K562 (cell line): ENCODE data around the gene B3GNT4. TPM values are rescaled to one million over a fixed set of nuclear protein-coding genes. Genes with fewer than 3 reads are reported as not detected.

Experiments used
- ATF7 ChIP-seq: fragments of 450-650 bp; IDR thresholded peaks from 2 replicates; pipeline ENCODE4 v1.7.1; 2014; ENCODE audit warnings: mild to moderate bottlenecking, moderate library complexity
- BRF2 ChIP-seq: IDR thresholded peaks from 3 replicates; pipeline ENCODE4 v1.6.1; 2011; ENCODE audit warnings: borderline replicate concordance, mild to moderate bottlenecking; ENCODE audit not compliant: insufficient read length, insufficient read depth
- ETV1 ChIP-seq: fragments of 450-650 bp; conservative IDR thresholded peaks from 2 replicates; pipeline ENCODE4 v1.6.1; 2016; ENCODE audit warnings: missing genetic modification characterization, control low read depth, low read depth, missing compliant biosample characterization
- HBP1 ChIP-seq: fragments of 450-650 bp; formaldehyde crosslinking; IDR thresholded peaks from 2 replicates; pipeline ENCODE4 v1.4.0; 2022; ENCODE audit warnings: missing genetic modification characterization
- KLF1 ChIP-seq: fragments of 450-650 bp; IDR thresholded peaks from 2 replicates; pipeline ENCODE4 v1.6.1; 2016; ENCODE audit warnings: missing genetic modification characterization, missing compliant biosample characterization
- MTA3 ChIP-seq: fragments of 450-650 bp; formaldehyde crosslinking; IDR thresholded peaks from 2 replicates; pipeline ENCODE4 v1.6.1; 2017; ENCODE audit warnings: mild to moderate bottlenecking, borderline replicate concordance
- TAL1 ChIP-seq: fragments of 450-650 bp; IDR thresholded peaks from 2 replicates; pipeline ENCODE4 v1.6.1; 2016; ENCODE audit warnings: mild to moderate bottlenecking
- TBP ChIP-seq: optimal IDR thresholded peaks from 2 replicates; pipeline ENCODE3; 2011; ENCODE audit warnings: low read depth, low read length, improper control_type of control experiment
- USF1 ChIP-seq: sonication (generic); formaldehyde crosslinking; IDR thresholded peaks from 2 replicates; pipeline ENCODE4 v1.9.0; 2022; ENCODE audit warnings: mild to moderate bottlenecking, missing genetic modification reagents
- XRCC4 ChIP-seq: IDR thresholded peaks from one replicate; pipeline ENCODE4 v1.6.1; 2011; ENCODE audit not compliant: insufficient read depth, insufficient read length; ENCODE audit errors: extremely low read depth
- ZNF384 ChIP-seq: IDR thresholded peaks from 2 replicates; pipeline ENCODE4 v1.6.1; 2012; ENCODE audit warnings: low read depth, low read length, improper control_type of control experiment
- polyA plus RNA-seq, 8 experiments: library from polyadenylated mRNA; depleted of rRNA in 4 of 8; stranded (reverse) in 5 of 8; unstranded in 3 of 8; fragments of >200 nt; fragmentation: Nextera tagmentation in 2 of 8; fragmentation: Illumina TruSeq in 1 of 8; extraction: Ambion mirVana in 2 of 8; extraction: Trizol in 1 of 8; gene quantifications; 2 replicates each; pipeline versions ENCODE4 v1.2.1 to v1.2.3, GENCODE V29; 2011 to 2014; ENCODE audit warnings: inconsistent platforms in 1 of 8, missing spikeins in 1 of 8
- total RNA-seq, 7 experiments: library from RNA; depleted of rRNA in 6 of 7; stranded (reverse); fragments of >200 nt in 6 of 7; fragmentation: Illumina TruSeq in 2 of 7; extraction: Trizol in 2 of 7; gene quantifications; 2 replicates each; pipeline versions ENCODE4 v1.2.1 to v1.2.3, GENCODE V29; 2011 to 2021; ENCODE audit warnings: low replicate concordance in 1 of 7

B3GNT4 gene
- total and polyA plus RNA-seq, 9 of the 15 experiments (the other 6 are each of a cell fraction or from before 2014, with no cell fraction given), result 0.17 to 3.2 (median 1.3) TPM

GRCh38 chr12:122235741-122236140, 32.2 kb downstream of the B3GNT4 start (continued):
- TF ChIP-seq BRF2 (no peak), ZNF384 (no peak), ATF7 (no peak), KLF1 (tag) (no peak), XRCC4 (no peak), TAL1 (no peak), HBP1 (CRISPR knock-in tag) (no peak), ETV1 (no peak), TBP (no peak), MTA3 (no peak), USF1 (CRISPR knock-in tag) (no peak)
